Caco-2 (cell line): ENCODE measurements around the gene AMY1A. TPM values are rescaled to one million over a fixed set of nuclear protein-coding genes. Genes with fewer than 3 reads are reported as not detected.
"Not testable (repeated sequence)": the region's sequence is repeated elsewhere in the genome, so short reads cannot be mapped to it uniquely, and the experiment has no call there.

ENCODE experiments used
- BruUV-seq: library from RNA; stranded (reverse); fragments of 400-500 nt; replicated peaks from 2 replicates; lab custom pipeline; 2021; lab: Mats Ljungman, UMichigan
- CTCF ChIA-PET: fragments of 300-600 bp; sonication (Branson Sonifier 250); formaldehyde crosslinking; loops from one replicate; lab custom pipeline; 2022; ENCODE audit warnings: antibody characterized with exemption; lab: Charles Lee
- POLR2A ChIA-PET: fragments of 300-600 bp; sonication (Branson Sonifier 250); formaldehyde crosslinking; loops from one replicate; lab custom pipeline; 2022; ENCODE audit warnings: antibody characterized with exemption; lab: Charles Lee
- DNase-seq, 2 experiments: peaks; one replicate each; pipeline versions ENCODE4 v3.0.0 to v3.0.0-alpha.2; 2020 to 2022
- H3K27me3 ChIP-seq: replicated peaks from 2 replicates; pipeline ENCODE4 v1.6.0; 2011; ENCODE audit warnings: low read length; ENCODE audit not compliant: control insufficient read depth, insufficient read depth
- H3K36me3 ChIP-seq: 2 replicates; pipeline ENCODE4 v1.5.1; 2011; ENCODE audit warnings: low read length; ENCODE audit not compliant: control insufficient read depth, insufficient read depth
- H3K4me1 ChIP-seq: fragments of 250-450 bp; sonication (Bioruptor Pico); 2 replicates; pipeline ENCODE4 v1.5.1; 2020; ENCODE audit warnings: mild to moderate bottlenecking
- H3K4me3 ChIP-seq: 2 replicates; pipeline ENCODE4 v1.5.1; 2011; ENCODE audit warnings: low read depth, mild to moderate bottlenecking, control low read depth, low read length
- H3K9me3 ChIP-seq: fragments of 250-450 bp; sonication (Bioruptor Pico); 2 replicates; pipeline ENCODE4 v1.5.1; 2020; ENCODE audit warnings: mild to moderate bottlenecking, moderate library complexity
- H3K27ac Mint-ChIP-seq: one replicate; pipeline ENCODE4 v1.8.0; 2022; ENCODE audit warnings: mixed read lengths; ENCODE audit not compliant: unreplicated experiment
- H3K27me3 Mint-ChIP-seq: one replicate; pipeline ENCODE4 v1.8.0; 2022; ENCODE audit warnings: mixed read lengths; ENCODE audit not compliant: insufficient read depth, unreplicated experiment
- H3K36me3 Mint-ChIP-seq: one replicate; pipeline ENCODE4 v1.8.0; 2022; ENCODE audit warnings: mild to moderate bottlenecking, mixed read lengths; ENCODE audit not compliant: insufficient read depth, unreplicated experiment
- H3K4me1 Mint-ChIP-seq: one replicate; pipeline ENCODE4 v1.8.0; 2022; ENCODE audit warnings: low read depth, mixed read lengths; ENCODE audit not compliant: unreplicated experiment
- H3K4me3 Mint-ChIP-seq: one replicate; pipeline ENCODE4 v1.8.0; 2022; ENCODE audit warnings: mild to moderate bottlenecking, moderate library complexity, mixed read lengths; ENCODE audit not compliant: unreplicated experiment
- H3K9me3 Mint-ChIP-seq: one replicate; pipeline ENCODE4 v1.8.0; 2022; ENCODE audit warnings: mixed read lengths; ENCODE audit not compliant: unreplicated experiment
- intact Hi-C: fragments of 100-400 bp; cut with micrococcal nuclease; formaldehyde crosslinking; loops from one replicate; pipeline ENCODE4 v1.10.0; 2022; ENCODE audit not compliant: unreplicated experiment
- total RNA-seq: library from RNA; stranded (reverse); gene quantifications from 2 replicates; pipeline ENCODE4 v1.2.3, GENCODE V29; 2022

AMY1A gene
- total RNA-seq, 1 experiment from 2014 or later = not detected

DNA sequence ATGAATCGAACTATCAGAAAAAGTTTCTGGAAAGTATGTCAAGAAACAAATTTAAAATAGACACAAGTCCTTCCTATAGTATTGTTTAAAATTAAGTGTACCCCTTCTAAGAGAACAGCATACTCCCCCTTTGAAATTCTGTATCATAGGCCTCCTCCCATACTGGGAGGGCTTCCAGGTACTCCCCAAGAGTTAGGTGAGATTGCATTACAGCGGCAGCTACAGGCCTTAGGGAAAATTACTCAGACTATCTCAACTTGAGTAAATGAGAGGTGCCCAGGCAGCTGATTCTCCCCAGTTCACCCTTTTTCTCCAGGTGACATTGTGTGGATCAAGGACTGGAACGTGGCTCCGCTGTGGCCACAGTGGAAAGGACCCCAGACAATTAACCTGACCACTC lies 45.7 kb downstream of the AMY1A start:
- H3K4me1 Mint-ChIP-seq, DNase-seq, H3K36me3 Mint-ChIP-seq, H3K27me3 Mint-ChIP-seq, H3K27ac Mint-ChIP-seq, H3K4me3 Mint-ChIP-seq, H3K27me3 ChIP-seq, H3K9me3 ChIP-seq, intact Hi-C loops, BruUV-seq, H3K36me3 ChIP-seq, POLR2A ChIA-PET, H3K4me1 ChIP-seq, H3K9me3 Mint-ChIP-seq, CTCF ChIA-PET, H3K4me3 ChIP-seq: not testable (repeated sequence)

- intact Hi-C loops, H3K4me3 Mint-ChIP-seq, H3K4me1 ChIP-seq, POLR2A ChIA-PET, H3K4me1 Mint-ChIP-seq, H3K4me3 ChIP-seq, H3K36me3 ChIP-seq, CTCF ChIA-PET, H3K36me3 Mint-ChIP-seq, H3K27me3 ChIP-seq, H3K27ac Mint-ChIP-seq, H3K9me3 ChIP-seq, H3K9me3 Mint-ChIP-seq, DNase-seq, BruUV-seq, H3K27me3 Mint-ChIP-seq: not testable (repeated sequence)
These were observed 52.1 kb downstream of the AMY1A start for GRCh38 chr1:103707670-103708069.

- CTCF ChIA-PET, H3K27me3 ChIP-seq, H3K9me3 Mint-ChIP-seq, H3K9me3 ChIP-seq, H3K27ac Mint-ChIP-seq, intact Hi-C loops, BruUV-seq, H3K4me1 ChIP-seq, H3K4me3 Mint-ChIP-seq, H3K36me3 ChIP-seq, DNase-seq, H3K4me3 ChIP-seq, H3K4me1 Mint-ChIP-seq, H3K36me3 Mint-ChIP-seq, H3K27me3 Mint-ChIP-seq, POLR2A ChIA-PET: not testable (repeated sequence)
These were observed 54.8 kb downstream of the AMY1A start for GRCh38 chr1:103710381-103710780.

Other genes with a start within 250 kb of the AMY1A start
- gene RNPC3, start 130.1 kb upstream of the AMY1A start, total RNA-seq = 8.1 and 9.1 TPM in 2 replicates
- gene AMY2B, start 84.2 kb upstream of the AMY1A start, total RNA-seq = 0.16 and 0.25 TPM in 2 replicates
- not detected in 2 replicates for gene AMY2A, start 38.3 kb upstream of the AMY1A start, total RNA-seq
- gene AMY1B, start 40.5 kb downstream of the AMY1A start, total RNA-seq = not detected in 2 replicates
- not detected in 2 replicates for gene AMY1C, start 94.1 kb downstream of the AMY1A start, total RNA-seq